PFSK-1 (cell line): ENCODE results near the gene IQSEC3.

Source experiments
- FOXP2 ChIP-seq: optimal IDR thresholded peaks from 2 replicates; pipeline ENCODE3; 2011; ENCODE audit warnings: borderline replicate concordance, control low read depth, inconsistent platforms; ENCODE audit not compliant: insufficient read depth; ENCODE audit errors: extremely low read length, extremely low read depth
- POLR2AphosphoS5 ChIP-seq: IDR thresholded peaks from 2 replicates; pipeline ENCODE4 v1.6.1; 2012; ENCODE audit warnings: low read depth, mild to moderate bottlenecking, control low read depth, low read length, moderate library complexity
- SIN3A ChIP-seq: IDR thresholded peaks from 2 replicates; pipeline ENCODE4 v1.6.1; 2012; ENCODE audit warnings: mild to moderate bottlenecking, low read length, moderate library complexity, borderline replicate concordance; ENCODE audit not compliant: insufficient read depth
- TAF1 ChIP-seq: IDR thresholded peaks from 2 replicates; pipeline ENCODE4 v1.6.1; 2012; ENCODE audit warnings: low read length, control low read depth, borderline replicate concordance; ENCODE audit not compliant: insufficient read depth
- TF ChIP-seq, protein P1 (sequence below), 2 experiments: IDR thresholded peaks; 2 replicates each; pipeline versions ENCODE4 v1.6.1 to v1.8.0; 2011 to 2012; ENCODE audit warnings: low read depth in 2 of 2, low read length in 2 of 2, control low read depth in 1 of 2, inconsistent platforms in 1 of 2, mild to moderate bottlenecking in 1 of 2, moderate library complexity in 1 of 2; ENCODE audit not compliant: insufficient read depth in 1 of 2

The IQSEC3 gene

DNA sequence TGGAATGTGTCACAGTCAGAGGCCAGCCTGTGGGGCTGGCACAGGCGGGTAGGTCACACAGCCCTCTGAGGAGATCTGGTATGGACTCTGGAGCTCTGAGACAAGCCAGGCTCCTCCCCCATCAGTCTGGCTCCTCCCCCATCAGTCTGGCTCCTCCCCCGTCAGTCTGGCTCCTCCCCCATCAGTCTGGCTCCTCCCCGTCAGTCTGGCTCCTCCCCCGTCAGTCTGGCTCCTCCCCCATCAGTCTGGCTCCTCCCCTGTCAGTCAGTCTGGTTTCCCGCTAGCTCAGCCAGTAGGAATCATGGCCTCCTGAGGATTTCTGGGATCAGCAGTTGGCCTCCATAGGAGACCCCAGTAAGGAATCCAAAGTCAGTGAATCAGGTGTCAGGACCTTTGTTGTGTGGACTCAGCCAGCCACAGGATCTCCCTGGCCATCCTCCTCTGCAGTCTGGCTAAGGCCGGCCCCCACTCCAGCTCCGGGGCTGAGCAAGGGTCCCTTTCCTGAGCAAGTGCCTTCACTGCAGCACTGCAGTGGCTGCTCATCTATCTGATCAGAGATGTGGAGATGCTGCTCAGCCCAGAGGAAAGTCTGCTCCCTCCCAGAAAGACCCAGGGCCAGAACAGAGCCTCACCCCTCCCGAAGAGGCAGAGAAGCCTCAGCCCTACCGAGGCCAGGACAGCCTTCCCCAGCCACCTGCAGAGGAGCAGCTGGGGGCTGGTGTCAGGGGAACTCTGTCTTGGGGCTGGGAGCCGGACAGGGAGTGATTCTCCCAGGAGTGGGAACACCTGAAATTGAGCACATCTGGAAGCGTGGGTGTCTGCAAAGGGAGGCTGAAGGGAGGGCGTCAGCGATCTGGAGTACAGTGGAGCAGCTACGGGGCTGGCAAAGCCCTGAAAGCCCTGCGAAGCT, 35.7 kb downstream of the IQSEC3 start:
- TF ChIP-seq TAF1: no peak
- no peak for TF ChIP-seq FOXP2
- TF ChIP-seq, protein P1, sequence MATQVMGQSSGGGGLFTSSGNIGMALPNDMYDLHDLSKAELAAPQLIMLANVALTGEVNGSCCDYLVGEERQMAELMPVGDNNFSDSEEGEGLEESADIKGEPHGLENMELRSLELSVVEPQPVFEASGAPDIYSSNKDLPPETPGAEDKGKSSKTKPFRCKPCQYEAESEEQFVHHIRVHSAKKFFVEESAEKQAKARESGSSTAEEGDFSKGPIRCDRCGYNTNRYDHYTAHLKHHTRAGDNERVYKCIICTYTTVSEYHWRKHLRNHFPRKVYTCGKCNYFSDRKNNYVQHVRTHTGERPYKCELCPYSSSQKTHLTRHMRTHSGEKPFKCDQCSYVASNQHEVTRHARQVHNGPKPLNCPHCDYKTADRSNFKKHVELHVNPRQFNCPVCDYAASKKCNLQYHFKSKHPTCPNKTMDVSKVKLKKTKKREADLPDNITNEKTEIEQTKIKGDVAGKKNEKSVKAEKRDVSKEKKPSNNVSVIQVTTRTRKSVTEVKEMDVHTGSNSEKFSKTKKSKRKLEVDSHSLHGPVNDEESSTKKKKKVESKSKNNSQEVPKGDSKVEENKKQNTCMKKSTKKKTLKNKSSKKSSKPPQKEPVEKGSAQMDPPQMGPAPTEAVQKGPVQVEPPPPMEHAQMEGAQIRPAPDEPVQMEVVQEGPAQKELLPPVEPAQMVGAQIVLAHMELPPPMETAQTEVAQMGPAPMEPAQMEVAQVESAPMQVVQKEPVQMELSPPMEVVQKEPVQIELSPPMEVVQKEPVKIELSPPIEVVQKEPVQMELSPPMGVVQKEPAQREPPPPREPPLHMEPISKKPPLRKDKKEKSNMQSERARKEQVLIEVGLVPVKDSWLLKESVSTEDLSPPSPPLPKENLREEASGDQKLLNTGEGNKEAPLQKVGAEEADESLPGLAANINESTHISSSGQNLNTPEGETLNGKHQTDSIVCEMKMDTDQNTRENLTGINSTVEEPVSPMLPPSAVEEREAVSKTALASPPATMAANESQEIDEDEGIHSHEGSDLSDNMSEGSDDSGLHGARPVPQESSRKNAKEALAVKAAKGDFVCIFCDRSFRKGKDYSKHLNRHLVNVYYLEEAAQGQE (IDR thresholded peaks at IDR 0.05; ENCODE audit: insufficient read depth in 1 of 2, low read depth in 2 of 2, low read length in 2 of 2): no peak
- no peak for TF ChIP-seq POLR2AphosphoS5
- no peak for TF ChIP-seq SIN3A

DNA sequence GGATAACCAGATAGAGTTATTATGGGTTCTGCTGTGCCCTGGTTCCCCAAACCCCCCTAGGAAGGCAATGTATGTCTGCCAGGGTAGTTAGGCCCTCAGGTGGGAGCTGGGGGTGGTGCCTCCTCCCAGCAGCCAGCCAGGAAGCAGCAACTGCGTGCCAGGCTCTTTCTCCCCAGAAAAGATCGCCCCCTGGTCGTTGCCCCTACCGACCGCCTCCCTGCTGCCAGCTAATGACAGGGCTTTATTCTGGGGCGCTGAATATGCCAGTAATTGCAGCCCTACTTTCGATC, 36.3 kb downstream of the IQSEC3 start:
- TF ChIP-seq, protein P1 (IDR thresholded peaks at IDR 0.05; ENCODE audit: insufficient read depth in 1 of 2, low read depth in 2 of 2, low read length in 2 of 2): no peak
- TF ChIP-seq SIN3A (no peak), POLR2AphosphoS5 (no peak), TAF1 (no peak), FOXP2 (no peak)

DNA sequence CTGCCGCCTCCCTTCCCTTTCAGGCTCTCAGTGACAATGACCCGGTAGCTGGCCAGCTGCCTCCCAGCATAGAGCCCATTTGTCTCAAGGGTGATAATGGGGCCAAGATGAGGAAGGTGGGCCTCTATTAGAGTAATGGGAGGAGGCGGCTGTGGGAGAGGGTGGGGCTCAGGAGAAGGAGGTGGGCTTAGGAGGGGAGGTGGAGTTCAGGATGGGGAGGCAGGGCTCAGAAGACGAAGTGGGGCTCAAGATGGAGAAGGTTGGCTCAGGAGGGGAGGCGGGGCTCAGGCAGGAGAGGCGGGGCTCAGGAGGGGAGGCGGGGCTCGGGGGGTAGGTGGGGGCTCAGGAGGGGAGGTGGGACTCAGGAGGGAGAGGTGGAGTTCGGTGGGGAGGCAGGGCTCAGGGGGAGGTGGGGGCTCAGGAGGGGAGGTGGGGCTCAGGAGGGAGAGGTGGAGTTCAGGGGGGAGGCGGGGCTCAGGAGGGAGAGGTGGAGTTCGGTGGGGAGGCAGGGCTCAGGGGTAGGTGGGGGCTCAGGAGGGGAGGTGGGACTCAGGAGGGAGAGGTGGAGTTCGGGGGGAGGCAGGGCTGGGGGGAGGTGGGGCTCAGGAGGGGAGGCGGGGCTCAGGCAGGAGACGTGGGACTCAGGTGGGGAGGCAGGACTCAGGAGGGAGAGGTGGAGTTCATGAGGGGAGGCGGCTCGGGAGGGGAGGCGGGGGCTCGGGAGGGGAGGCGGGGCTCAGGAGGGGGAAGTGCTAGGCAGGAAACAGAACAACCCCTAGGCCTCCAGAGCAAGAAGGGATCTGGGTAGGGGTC, 36.8 kb downstream of the IQSEC3 start:
- TF ChIP-seq TAF1 (no peak), FOXP2 (no peak), POLR2AphosphoS5 (no peak), SIN3A (no peak)
- TF ChIP-seq, protein P1 (IDR thresholded peaks at IDR 0.05; ENCODE audit: insufficient read depth in 1 of 2, low read depth in 2 of 2, low read length in 2 of 2): no peak

DNA sequence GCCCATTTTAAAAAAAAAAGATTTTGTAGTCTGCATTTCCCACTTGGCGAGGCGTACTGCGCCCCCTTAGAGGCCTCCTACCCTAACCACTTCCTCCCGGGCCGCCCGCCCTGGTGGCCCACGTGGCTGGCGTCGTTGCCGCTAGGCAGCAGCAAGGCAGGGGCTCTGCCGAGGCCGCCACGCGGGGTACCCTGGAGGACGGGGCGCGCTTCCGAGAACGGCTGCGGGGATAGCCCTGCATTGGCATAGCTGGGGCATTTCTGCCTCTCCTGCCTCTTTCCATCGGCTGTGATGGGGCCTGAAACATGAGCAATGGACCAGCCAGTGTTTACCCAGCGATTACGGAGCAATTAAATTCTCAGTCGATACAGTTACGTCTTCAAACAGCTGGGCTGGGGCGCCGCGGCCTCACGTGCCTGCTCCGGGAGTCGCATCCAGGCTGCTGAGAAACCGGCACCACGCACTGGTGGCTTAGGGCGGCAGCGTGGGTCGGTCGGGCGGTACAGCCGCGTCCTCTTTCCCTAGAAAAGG, 38.0 kb downstream of the IQSEC3 start:
- TF ChIP-seq POLR2AphosphoS5: no peak
- no peak for TF ChIP-seq SIN3A
- TF ChIP-seq, protein P1 (IDR thresholded peaks at IDR 0.05; ENCODE audit: insufficient read depth in 1 of 2, low read depth in 2 of 2, low read length in 2 of 2): no peak
- TF ChIP-seq TAF1: no peak
- no peak for TF ChIP-seq FOXP2
